ENCODE results near the gene IQCH.

The IQCH gene

DNA sequence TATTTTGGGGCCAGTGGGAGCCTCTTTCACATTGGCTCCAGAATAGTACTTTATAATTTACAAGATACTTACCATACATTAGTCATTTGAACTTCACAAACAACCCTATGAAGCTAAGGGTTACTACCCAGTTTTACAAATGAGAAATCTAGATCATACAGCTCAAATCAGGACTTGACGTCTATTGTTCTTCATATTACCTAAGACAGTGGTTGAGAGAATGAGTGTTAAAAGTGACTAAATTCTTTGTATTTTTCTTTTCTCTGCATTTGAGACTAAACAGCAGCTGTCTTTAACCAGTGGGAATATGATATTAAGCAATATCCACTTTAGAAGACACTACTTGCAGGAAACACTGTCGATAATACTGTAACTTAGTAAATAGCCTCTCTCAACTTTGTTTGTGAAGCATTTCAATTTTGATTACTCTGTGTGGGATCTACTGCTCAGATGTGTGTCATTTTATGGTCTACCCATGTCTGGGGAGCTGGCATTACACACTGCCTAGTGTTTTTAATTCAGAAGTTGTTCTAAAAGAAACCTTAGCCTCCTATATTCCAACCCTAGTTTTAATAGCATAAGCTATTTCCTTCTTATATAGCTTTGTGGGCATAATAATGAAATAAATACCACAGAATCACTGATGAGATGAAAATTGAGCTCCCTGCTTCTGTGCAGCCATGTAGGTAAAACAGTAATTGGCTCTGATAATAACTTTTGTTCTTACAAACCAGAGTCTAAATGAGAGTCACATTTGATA is 45.9 kb downstream of the IQCH start:
- no peak for DNase-seq (ENCODE audit: low read depth in 2 of 2)

DNA sequence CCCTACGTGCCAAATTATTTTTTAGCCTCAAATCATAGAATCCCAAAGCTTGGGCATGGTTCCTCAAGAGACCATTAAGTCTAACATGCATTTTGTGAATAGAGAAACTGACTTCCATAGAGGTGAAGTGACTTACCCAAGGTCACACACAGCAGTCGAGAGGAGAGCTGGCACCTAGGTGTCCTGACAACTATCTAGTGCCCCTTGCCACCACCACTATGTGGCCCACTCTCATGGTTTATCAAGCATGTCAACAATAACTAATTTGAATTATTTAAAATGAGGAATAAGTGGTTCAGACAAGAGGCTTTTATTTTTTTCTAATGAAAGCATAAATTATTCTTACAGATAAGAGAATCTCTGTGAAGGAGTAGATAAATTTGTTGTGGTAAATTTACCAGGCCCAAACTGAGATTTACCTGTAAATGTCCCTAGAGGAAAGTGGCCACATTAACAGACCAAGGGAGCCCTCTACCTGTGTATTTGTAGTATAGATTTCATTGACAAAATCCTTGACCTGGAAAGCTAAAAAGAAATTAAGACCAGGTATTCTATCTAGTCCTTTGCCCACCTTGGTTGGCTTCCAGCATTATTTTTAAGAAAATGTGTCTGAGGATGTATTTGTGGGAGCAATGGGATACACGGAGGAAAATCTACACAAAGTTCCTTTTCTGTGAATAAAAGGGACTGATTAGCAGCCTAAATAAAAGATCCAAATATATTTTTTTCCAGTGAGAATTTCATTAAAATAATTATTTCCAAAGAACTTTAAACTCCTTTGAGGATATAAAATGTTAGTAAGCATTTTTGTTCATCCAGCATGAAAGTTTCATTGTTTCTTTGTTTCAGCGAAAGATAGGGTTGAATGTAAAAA is 49.1 kb downstream of the IQCH start:
- no peak for DNase-seq (ENCODE audit: low read depth in 2 of 2)

DNA sequence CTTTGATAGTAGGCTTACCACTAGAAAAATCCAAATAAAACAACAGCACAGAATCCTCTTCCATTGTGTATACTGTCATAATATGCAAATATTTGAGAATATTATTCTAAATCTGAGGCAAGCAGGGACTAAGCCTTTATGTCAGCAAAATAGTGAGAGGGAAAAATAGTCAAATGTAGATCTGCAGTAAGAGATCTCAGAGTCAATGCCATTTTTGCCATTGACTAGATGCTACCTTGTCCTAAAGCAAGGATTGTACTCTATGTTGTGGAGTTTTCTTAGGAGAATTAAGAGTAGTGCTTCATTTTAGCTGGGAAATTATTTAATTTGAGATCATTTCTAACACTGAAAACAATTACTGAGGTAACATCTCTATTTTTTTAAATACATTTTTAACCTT is 50.2 kb downstream of the IQCH start:
- no peak for DNase-seq (ENCODE audit: low read depth in 2 of 2)

DNA sequence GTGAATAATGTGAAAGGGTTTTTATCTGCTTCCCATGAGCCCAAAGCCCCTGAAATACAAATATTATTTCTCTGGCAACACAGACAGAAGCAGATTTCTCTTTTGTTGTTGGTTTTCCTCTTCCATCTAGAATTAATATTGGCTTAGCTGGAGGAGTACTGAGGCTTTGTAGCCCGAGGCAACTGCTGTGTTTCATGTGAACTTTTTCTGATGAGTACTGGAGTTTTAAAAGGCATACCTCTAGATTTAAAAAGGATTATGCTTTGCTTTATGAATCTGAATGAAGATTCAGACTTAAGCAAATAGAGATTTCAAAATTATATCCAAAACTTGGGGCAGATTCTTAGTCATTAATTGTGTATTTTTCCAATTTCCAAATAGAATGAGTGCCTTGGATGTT is 50.9 kb downstream of the IQCH start:
- no peak for DNase-seq (ENCODE audit: low read depth in 2 of 2)

DNA sequence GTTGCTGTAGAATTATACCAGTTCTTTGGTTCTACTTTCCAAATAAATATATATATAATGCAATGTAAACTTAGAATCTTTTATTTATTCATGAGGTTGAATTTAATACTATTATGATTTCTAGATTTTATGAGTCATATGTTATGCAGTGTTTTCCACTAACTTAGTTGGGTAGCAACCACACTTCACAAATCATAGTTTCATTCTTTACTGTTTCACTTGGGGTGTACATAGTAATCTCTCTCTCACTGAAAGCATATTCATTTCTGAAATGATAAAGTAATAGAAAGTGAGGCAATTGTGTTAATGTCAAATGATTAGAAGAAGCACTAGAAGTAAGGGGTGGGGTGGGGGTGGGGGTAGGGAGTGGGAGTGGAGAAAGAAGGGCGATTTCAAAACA is 52.6 kb downstream of the IQCH start:
- DNase-seq (ENCODE audit: low read depth in 2 of 2), result no peak

DNA sequence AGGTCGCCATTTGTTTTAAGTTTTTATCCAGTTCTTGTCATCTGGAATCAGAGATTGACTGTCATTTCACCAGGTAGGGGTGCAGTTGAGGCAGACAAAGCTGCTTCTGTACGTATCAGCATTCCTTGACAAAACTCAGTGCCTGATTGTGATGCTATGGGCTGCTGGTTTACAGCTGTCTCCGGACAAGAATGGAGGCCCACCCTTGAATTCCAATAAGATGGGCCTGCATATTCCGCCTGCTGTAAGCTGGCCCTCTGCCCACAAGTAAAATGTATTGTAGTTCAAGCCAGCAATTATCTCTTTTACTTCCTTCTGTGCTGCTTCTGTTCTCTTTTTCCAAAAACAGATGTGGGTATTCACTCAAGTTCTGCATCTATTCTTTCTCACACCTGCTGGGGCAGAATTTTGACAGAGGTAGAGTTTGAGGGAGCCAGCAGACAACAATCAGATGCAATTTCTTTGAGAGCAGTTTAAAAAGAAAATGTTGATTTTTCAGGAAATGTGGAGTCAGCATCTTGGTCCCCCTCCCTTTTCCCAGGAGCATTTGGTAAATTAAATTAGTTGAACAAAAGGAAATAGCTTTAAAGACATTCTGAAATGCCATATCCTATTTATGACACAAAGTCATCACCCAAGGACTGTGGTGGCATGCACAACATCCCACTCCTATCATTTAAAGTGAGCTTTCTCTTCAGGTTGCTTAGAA is 53.5 kb downstream of the IQCH start:
- no peak for DNase-seq (ENCODE audit: low read depth in 2 of 2)

DNA sequence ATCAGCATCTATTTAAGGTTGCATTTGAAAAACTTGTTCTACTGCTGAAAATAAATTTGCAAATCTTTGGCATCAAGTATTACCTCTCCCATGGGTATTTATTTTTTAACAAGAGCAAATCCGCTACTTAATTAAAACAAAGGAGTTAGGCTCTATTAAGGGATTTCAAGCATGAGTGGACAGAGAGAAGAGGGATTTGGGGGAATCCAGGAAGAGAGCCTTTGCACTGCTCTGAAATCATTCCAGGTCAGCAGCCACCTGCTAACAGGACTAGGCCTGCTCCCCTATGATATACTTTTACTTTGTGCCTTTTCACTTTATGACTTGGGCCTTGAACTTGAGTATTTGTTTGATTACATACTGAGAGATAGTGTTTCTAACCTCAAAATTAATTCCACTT is 57.1 kb downstream of the IQCH start:
- no peak for DNase-seq (ENCODE audit: low read depth in 2 of 2)

DNA sequence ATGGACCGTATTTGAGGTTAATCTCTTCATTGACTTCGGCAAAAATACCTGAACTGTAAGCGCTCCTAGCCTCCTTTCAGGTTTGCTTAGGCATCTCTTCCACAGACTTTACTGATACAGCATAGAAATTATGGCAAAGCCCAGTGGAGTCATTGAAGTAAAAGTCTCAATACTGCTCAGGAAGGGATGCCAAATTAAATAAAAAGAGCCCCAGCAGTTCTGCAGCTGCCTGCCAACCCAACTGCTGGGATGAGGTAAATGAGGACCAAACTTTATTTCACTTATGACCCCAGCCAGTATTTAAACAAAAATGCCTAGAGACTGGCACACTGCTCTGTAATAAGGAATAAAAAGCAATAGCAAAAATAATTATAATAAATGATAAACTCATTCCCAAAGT is 65.4 kb downstream of the IQCH start:
- DNase-seq (ENCODE audit: low read depth in 2 of 2), result no peak

DNA sequence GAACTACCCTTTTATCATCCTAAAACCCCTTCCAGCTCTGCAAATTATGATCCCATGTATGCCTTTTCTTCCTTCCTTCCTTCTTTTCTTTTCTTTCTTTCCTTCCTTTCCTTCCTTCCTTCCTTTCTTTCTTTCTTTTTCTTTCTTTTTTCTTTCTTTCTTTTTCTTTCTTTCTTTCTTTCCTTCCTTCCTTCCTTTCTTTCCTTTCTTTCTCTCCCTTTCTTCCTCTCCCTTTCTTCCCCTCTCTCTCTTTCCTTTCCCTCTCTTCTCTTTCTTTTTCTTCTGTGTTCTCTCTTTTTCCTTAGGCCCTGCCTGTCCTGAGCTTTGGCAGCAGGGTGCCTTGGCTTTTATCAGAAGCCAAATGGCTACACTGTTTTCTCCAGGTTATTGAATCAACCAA is 66.8 kb downstream of the IQCH start:
- no peak for DNase-seq (ENCODE audit: low read depth in 2 of 2)

DNA sequence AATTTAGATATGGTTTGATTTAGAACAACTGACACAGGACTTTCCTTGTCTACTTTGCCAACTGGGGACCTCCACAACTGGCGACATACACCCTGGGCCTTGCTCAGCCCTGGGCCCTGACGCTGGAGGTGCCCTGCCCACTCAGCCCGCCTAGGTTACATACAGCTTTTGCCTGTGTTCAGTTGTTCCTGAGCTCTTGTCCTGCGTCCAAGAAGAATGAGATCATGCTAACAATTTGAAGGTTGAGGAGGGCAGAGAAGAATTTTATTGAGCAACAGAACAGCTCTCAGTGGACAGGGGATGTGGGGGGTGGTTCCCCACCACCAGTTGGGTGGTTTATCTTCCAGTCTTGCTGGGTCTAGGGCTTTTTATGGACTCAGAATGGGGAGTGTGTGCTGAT is 67.9 kb downstream of the IQCH start:
- no peak for DNase-seq (ENCODE audit: low read depth in 2 of 2)

DNA sequence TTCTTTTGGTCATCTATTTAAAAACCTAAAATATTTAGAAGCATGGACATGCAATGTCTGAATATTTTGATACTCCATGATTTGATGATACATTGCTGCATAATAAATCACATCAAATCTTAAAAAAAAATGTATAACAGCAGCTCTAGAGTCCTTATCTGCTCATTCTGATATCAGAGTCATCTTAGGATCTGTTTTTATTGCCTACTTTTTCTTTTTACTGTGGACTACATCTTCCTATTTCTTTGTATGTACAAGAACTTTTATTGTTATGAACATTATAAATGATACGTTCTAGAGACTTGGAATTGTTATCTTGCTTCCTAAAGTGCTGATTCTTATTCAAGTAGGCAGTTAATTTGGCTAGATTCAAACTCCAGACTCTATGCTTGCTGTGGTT is 72.7 kb downstream of the IQCH start:
- no peak for DNase-seq (ENCODE audit: low read depth in 2 of 2)

DNA sequence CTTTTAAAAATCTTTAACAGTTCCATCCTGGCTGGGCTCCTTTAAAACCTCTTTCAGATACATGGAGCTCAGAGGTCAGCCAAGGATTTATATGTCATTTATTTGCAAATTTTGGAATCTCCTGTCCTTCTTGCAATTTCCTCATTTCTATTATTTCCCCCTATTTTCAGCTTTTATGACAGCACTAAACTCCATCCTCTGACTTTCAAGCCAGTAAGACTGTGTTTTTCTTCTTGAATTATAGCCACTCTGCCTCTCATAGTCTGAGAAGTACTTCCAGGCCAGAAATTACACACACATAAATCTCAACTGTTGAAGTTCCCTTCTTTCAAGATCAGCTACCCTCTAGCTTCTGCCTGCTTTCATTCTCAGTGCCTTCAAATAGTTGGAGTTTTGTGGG is 73.2 kb downstream of the IQCH start:
- no peak for DNase-seq (ENCODE audit: low read depth in 2 of 2)

DNA sequence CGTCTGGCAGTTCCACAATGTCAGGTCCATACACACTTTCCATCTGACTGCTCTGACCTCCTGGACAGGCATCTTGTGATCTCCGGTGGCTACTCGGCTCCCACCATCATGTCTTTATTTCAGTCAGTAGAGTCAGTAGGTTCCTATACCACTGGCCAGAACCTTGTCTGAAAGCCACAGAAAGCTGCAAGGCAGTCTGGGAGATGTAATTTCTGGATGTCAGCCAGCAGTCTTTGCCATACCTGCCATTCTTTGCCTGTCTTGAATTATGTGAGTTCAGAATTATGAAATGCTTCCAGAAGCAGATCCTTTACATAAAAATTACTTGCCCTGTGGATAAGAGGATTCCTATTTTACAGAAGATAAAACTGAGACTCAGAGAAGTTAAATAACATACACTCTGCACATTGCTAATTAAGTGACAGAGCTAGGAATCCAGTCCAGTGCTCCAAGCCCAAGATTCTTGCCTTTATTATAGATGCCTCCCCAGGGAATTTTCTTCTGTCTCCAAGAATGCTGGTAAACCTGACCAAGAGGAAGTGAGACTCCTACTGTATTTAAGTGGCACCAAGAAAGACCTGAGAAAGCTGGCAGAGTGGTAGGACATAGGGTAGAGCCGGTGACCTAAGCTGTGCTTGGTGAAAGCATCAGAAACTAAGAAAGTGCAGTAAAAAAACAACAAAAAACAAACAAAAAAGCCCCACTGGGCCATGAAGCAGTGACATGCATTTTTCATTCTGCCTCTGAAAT is 75.6 kb downstream of the IQCH start:
- DNase-seq (ENCODE audit: low read depth in 2 of 2), result no peak

DNA sequence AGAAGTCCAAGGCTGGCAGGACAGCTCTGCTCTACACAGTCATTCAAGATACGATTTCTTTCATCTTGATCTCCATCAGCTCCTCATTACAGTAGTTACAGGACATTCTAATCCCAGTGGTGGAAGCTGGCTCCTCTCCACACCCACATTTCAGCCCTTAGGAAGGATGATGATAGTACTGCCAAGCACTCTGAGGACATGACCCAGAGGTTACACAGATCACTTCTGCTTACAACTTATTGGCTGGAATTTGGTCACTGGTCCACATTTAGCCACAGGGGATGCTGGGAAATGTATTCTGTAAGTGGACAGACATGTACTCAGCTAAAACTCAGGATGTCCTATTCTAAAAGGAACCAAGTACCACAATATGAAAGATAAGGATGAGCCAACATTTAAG is 77.1 kb downstream of the IQCH start:
- no peak for DNase-seq (ENCODE audit: low read depth in 2 of 2)

DNA sequence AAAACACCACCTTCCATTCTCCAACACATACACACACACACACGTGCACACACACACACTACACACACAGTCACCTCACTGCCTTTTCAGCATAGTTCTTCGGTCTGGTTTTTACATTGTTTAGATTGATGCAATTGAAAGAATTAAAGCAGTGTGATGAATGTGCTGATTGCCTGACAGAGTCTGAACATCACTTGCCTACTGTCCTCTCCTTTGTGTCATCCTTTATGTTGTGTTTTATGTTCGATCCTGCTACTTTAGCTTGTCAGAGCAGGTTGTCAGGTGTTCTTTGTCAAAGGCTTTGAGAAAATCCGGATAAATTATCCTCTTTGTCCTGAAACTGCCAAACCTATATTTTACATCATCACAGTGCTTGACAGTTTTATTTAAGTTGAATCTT is 80.4 kb downstream of the IQCH start:
- no peak for DNase-seq (ENCODE audit: low read depth in 2 of 2)

DNA sequence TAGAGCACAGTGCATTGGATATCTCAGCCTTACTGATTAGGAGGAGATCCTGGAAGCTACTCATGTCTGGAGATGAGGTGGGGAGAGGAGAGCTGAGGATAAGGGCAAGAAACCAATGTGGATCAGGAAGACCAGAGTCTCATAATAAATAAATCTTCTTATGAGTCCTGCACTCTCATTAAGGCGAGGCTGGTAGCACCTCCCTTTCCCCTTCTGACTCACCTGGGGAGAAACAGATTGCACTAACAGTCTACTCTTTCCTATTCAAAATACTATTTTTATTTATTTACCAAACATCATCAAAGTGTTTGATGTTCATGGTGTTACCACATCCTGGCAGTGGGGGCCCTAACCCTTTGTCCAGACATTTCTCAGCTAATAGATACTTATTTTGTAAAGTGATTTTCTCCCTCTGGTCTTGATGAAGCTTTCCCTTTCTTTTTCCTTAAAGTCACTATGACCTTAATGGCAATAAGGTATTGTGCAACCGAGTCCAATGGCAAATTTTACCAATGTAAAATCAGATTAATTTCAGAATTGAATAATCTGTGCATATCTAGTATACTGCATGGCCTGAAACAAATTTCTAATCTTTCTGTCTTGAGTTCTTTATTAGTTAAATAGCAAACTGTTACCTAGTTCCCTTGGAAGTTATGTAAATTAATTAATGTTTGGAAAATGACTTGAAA is 81.1 kb downstream of the IQCH start:
- no peak for DNase-seq (ENCODE audit: low read depth in 2 of 2)

DNA sequence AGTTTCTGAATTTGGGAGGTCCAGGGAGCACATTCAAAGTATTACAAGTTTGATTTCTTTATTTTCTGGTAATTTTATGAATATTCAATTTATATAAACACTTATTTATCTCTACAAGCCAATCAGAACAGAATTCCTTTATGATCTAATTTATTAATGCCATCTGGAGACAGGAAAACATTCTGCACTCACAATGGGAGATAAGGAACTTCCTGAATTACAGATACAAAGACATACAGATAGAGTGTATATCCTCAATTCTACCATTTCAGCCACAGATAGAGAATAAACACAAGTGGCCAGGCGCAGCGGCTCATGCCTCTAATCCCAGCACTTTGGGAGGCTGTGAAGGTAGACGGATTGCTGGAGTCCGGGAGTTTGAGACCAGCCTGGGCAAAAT is 86.0 kb downstream of the IQCH start:
- no peak for DNase-seq (ENCODE audit: low read depth in 2 of 2)

DNA sequence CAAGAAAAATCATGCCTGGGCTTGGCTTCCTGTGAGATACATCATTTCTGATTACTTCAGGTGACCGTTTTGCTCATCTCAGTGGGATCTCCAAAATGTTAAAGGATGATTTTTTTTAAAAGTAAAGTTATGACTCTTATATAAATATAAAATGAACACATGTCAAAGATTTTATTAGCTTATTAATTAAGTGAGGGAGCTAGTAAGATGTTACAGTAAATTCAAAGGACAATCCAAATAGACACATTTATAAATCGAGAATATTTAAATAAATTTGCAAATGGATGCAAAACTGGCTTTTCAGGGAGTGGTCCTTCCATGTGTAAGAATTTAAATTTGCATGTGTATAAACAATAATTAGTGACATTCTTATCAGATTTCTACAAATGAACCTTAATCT is 87.0 kb downstream of the IQCH start:
- no peak for DNase-seq (ENCODE audit: low read depth in 2 of 2)

DNA sequence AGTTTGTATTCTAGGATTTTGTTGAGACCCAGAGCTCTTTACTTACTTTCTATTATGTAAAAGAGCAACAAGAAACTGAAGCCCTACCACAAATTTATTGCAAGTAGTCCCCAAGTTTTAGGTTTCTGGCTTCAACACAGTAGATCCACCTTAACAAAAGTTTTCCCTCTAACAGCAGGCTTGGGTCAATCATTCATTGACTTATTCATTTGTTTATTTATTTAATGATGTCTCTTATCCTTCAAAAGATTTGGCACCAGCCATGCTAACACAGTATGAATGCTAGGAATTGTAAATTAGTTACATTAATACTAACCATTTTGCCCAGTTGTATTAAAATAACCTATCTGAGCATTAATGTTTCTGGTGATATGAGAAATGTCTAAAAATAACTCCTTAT is 88.6 kb downstream of the IQCH start:
- no peak for DNase-seq (ENCODE audit: low read depth in 2 of 2)

DNA sequence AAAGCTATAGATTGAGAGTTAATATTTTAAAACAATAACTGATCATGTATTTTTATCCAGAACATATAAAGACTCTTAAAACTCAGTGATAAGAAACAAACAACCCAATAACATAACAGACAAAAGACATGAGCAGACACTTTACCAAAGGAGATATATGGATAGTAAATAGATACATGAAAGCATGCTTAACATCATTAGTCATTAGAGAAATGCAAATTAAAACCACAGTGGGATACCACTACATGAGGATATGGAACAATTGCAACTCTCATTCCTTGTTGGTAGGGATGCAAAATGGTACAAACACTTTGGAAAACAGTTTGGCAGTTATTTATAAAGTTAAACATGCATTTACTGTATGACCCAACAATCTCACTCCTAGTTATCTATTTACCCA is 95.0 kb downstream of the IQCH start:
- no peak for DNase-seq (ENCODE audit: low read depth in 2 of 2)

DNA sequence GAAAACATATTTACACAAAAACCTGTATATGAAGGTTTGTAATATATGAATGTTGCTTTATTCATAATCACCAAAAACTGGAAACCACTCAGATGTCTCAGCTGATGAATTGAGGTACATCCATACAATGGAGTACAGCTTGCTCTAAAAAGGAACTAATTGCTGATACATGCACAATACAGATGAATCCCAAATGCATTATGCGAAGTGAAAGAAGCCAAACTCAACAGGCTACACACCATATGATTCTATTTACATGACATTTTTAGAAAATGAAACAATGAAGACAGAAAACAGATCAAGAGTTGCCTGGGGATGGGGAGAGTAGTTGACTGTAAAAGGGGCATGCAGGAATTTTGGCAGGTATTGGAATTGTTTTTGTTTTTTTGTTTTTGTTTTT is 95.5 kb downstream of the IQCH start:
- DNase-seq (ENCODE audit: low read depth in 2 of 2), result no peak
